Measurements from ENCODE around the gene SLC9A9.

SLC9A9 gene

GRCh38 chr3:143237077-143237627 is 611.1 kb downstream of the SLC9A9 start:
- DNase-seq = no peak

GRCh38 chr3:143236226-143236964 is 611.9 kb downstream of the SLC9A9 start:
- DNase-seq = peak; percentile 31 to 70 (median 56)

- DNase-seq = no peak
Observed at GRCh38 chr3:143235614-143236204, 612.6 kb downstream of the SLC9A9 start.

GRCh38 chr3:143234526-143234925 is 613.7 kb downstream of the SLC9A9 start:
- DNase-seq = no peak

- no peak for DNase-seq
Observed at GRCh38 chr3:143232981-143233380, 615.3 kb downstream of the SLC9A9 start.

GRCh38 chr3:143228405-143228804 is 619.9 kb downstream of the SLC9A9 start:
- no peak for DNase-seq

GRCh38 chr3:143226678-143227291 is 621.5 kb downstream of the SLC9A9 start:
- DNase-seq = no peak

- no peak for DNase-seq
Observed at GRCh38 chr3:143224716-143225115, 623.6 kb downstream of the SLC9A9 start.

- peak in 1 of 4 experiments; percentile 13 for DNase-seq
Observed at GRCh38 chr3:143222981-143223380, 625.3 kb downstream of the SLC9A9 start.

- peak; percentile 55 to 83 (median 70) for DNase-seq
Observed at GRCh38 chr3:143222505-143222904, 625.8 kb downstream of the SLC9A9 start.

- DNase-seq = no peak
Observed at GRCh38 chr3:143221446-143221845, 626.8 kb downstream of the SLC9A9 start.

- DNase-seq = peak in 2 of 4 experiments; percentile 17 to 20
Observed at GRCh38 chr3:143220741-143221140, 627.5 kb downstream of the SLC9A9 start.

- DNase-seq = no peak
Observed at GRCh38 chr3:143218166-143218835, 630.0 kb downstream of the SLC9A9 start.

GRCh38 chr3:143217283-143217682 is 631.0 kb downstream of the SLC9A9 start:
- DNase-seq = no peak

GRCh38 chr3:143216709-143217182 is 631.5 kb downstream of the SLC9A9 start:
- peak in 3 of 4 experiments; percentile 13 to 46 (median 38) for DNase-seq

Data from suppressor macrophage (primary cell).